H1 (cell line): ENCODE measurements around the gene WDR5. TPM values are rescaled to one million over a fixed set of nuclear protein-coding genes. Genes with fewer than 3 reads are reported as not detected.

Source experiments
- CTCF ChIA-PET: fragments of 300-600 bp; sonication (Branson Sonifier 250); formaldehyde crosslinking; loops from one replicate; lab custom pipeline; 2021; ENCODE audit not compliant: partially characterized antibody; lab: Charles Lee
- POLR2A ChIA-PET: fragments of 300-600 bp; sonication (Branson Sonifier 250); formaldehyde crosslinking; loops from one replicate; lab custom pipeline; 2021; ENCODE audit warnings: inconsistent platforms; ENCODE audit not compliant: partially characterized antibody; lab: Charles Lee
- DNase-seq, 2 experiments: peaks; one replicate each; pipeline versions ENCODE4 v3.0.0 to v3.0.0-alpha.2; 2010 to 2022; ENCODE audit warnings: low spot score in 2 of 2, low read depth in 1 of 2, mixed read lengths in 1 of 2
- FAIRE-seq: peaks from 2 replicates; lab custom pipeline; 2011; peaks lifted over from hg19 to GRCh38; lab: Jason Lieb, UNC
- H2AFZ ChIP-seq: 2 replicates; pipeline ENCODE4 v1.8.1; 2012; ENCODE audit warnings: low read length, inconsistent platforms
- H2AK5ac ChIP-seq: 2 replicates; pipeline ENCODE4 v1.6.1; 2013; ENCODE audit warnings: low read depth, low read length
- H2BK120ac ChIP-seq: replicated peaks from 2 replicates; pipeline ENCODE3; 2013; ENCODE audit warnings: low read depth, low read length, inconsistent platforms
- H2BK12ac ChIP-seq: 2 replicates; pipeline ENCODE4 v1.6.1; 2013; ENCODE audit warnings: low read depth, low read length
- H2BK15ac ChIP-seq: 2 replicates; pipeline ENCODE4 v1.6.1; 2013; ENCODE audit warnings: low read length
- H2BK20ac ChIP-seq: 2 replicates; pipeline ENCODE4 v1.6.1; 2013; ENCODE audit warnings: low read length
- H2BK5ac ChIP-seq: 2 replicates; pipeline ENCODE4 v1.6.1; 2013; ENCODE audit warnings: low read depth, low read length
- H3K14ac ChIP-seq: 2 replicates; pipeline ENCODE4 v1.6.1; 2013; ENCODE audit warnings: inconsistent platforms; ENCODE audit not compliant: insufficient read length
- H3K18ac ChIP-seq: 2 replicates; pipeline ENCODE4 v1.6.1; 2013; ENCODE audit warnings: low read length; ENCODE audit errors: extremely low read depth
- H3K23ac ChIP-seq: 2 replicates; pipeline ENCODE4 v1.6.1; 2013; ENCODE audit warnings: inconsistent platforms; ENCODE audit not compliant: insufficient read length
- H3K23me2 ChIP-seq: 2 replicates; pipeline ENCODE4 v1.6.1; 2013; ENCODE audit warnings: low read depth, low read length
- H3K27ac ChIP-seq: 2 replicates; pipeline ENCODE4 v1.6.1; 2011; ENCODE audit warnings: low read depth, low read length, inconsistent platforms
- H3K27me3 ChIP-seq, 4 experiments: replicated peaks in 1 of 4; 1 replicate in 1 of 4; 2 replicates in 3 of 4; pipeline versions ENCODE4 v1.6.1 to v1.8.1; 2011 to 2013; ENCODE audit warnings: low read length in 3 of 4, mild to moderate bottlenecking in 3 of 4, inconsistent platforms in 2 of 4, mixed read lengths in 2 of 4, moderate library complexity in 1 of 4; ENCODE audit not compliant: control insufficient read depth in 3 of 4, insufficient read depth in 3 of 4; ENCODE audit errors: extremely low read depth in 1 of 4
- H3K36me3 ChIP-seq, 4 experiments: 2 replicates each; pipeline versions ENCODE4 v1.6.1 to v1.8.1; 2011 to 2013; ENCODE audit warnings: mild to moderate bottlenecking in 4 of 4, low read length in 3 of 4, moderate library complexity in 2 of 4, control low read depth in 1 of 4, inconsistent platforms in 1 of 4; ENCODE audit not compliant: insufficient read depth in 4 of 4, control insufficient read depth in 2 of 4
- H3K4ac ChIP-seq: replicated peaks from 2 replicates; pipeline ENCODE3; 2013; ENCODE audit warnings: low read length, low read depth, mixed read lengths, inconsistent platforms; ENCODE audit not compliant: insufficient read length
- H3K4me1 ChIP-seq, 4 experiments: replicated peaks in 1 of 4; 1 replicate in 1 of 4; 2 replicates in 3 of 4; pipeline versions ENCODE4 v1.6.1 to v1.8.1; 2011 to 2013; ENCODE audit warnings: low read length in 3 of 4, inconsistent platforms in 2 of 4, mixed read lengths in 1 of 4; ENCODE audit not compliant: insufficient read depth in 4 of 4, control insufficient read depth in 3 of 4
- H3K4me2 ChIP-seq, 2 experiments: 2 replicates each; pipeline versions ENCODE4 v1.6.1 to v1.8.1; 2011 to 2013; ENCODE audit warnings: low read depth in 2 of 2, low read length in 2 of 2, control low read depth in 1 of 2, inconsistent platforms in 1 of 2, mild to moderate bottlenecking in 1 of 2; ENCODE audit not compliant: insufficient read depth in 1 of 2
- H3K4me3 ChIP-seq, 4 experiments: fragments of 200-600, 300-600 bp in 1 of 4; sonication (generic), shearing (Covaris generic), sonication (Bioruptor Twin) in 1 of 4; 2 replicates each; pipeline versions ENCODE4 v1.5.1 to v1.8.1; 2011 to 2016; ENCODE audit warnings: low read length in 4 of 4, low read depth in 3 of 4, control low read depth in 2 of 4, inconsistent platforms in 2 of 4, mild to moderate bottlenecking in 2 of 4, mixed read lengths in 1 of 4, moderate library complexity in 1 of 4; ENCODE audit not compliant: insufficient read depth in 2 of 4; ENCODE audit errors: extremely low read depth in 1 of 4
- H3K56ac ChIP-seq: replicated peaks from 2 replicates; pipeline ENCODE3; 2013; ENCODE audit warnings: low read depth, mild to moderate bottlenecking, mixed read lengths, low read length, inconsistent platforms; ENCODE audit not compliant: insufficient read length
- H3K79me1 ChIP-seq: 2 replicates; pipeline ENCODE4 v1.6.1; 2013; ENCODE audit warnings: low read depth, low read length, control low read depth
- H3K79me2 ChIP-seq, 2 experiments: 2 replicates each; pipeline versions ENCODE4 v1.6.1 to v1.8.1; 2012 to 2013; ENCODE audit warnings: low read length in 2 of 2, mild to moderate bottlenecking in 2 of 2, inconsistent platforms in 1 of 2; ENCODE audit not compliant: insufficient read depth in 2 of 2, control insufficient read depth in 1 of 2
- H3K9ac ChIP-seq, 4 experiments: replicated peaks in 1 of 4; 1 replicate in 1 of 4; 2 replicates in 3 of 4; pipeline versions ENCODE4 v1.6.1 to v1.8.1; 2011 to 2013; ENCODE audit warnings: low read depth in 3 of 4, low read length in 3 of 4, control low read depth in 2 of 4, mild to moderate bottlenecking in 2 of 4, moderate library complexity in 2 of 4, inconsistent platforms in 1 of 4; ENCODE audit errors: extremely low read depth in 1 of 4
- H3K9me3 ChIP-seq, 2 experiments: 2 replicates each; pipeline versions ENCODE4 v1.6.1 to v1.8.1; 2012 to 2013; ENCODE audit warnings: mild to moderate bottlenecking in 2 of 2, moderate library complexity in 2 of 2, control low read depth in 1 of 2, inconsistent platforms in 1 of 2, low read depth in 1 of 2, low read length in 1 of 2, mixed read lengths in 1 of 2; ENCODE audit not compliant: insufficient read depth in 2 of 2
- H4K20me1 ChIP-seq, 2 experiments: replicated peaks in 1 of 2; 2 replicates each; pipeline versions ENCODE3 to v1.8.1; 2011 to 2013; ENCODE audit warnings: inconsistent platforms in 2 of 2, low read length in 2 of 2, mild to moderate bottlenecking in 1 of 2; ENCODE audit not compliant: insufficient read depth in 2 of 2, control insufficient read depth in 1 of 2
- H4K5ac ChIP-seq: 2 replicates; pipeline ENCODE4 v1.6.1; 2013; ENCODE audit warnings: low read length, low read depth, mixed read lengths, inconsistent platforms; ENCODE audit not compliant: insufficient read length
- H4K8ac ChIP-seq: 2 replicates; pipeline ENCODE4 v1.8.0; 2013; ENCODE audit warnings: mild to moderate bottlenecking, moderate library complexity, low read length, inconsistent platforms; ENCODE audit not compliant: insufficient read depth; ENCODE audit errors: extremely low read depth
- H4K91ac ChIP-seq: replicated peaks from 2 replicates; pipeline ENCODE3; 2013; ENCODE audit warnings: low read length, mixed read lengths, inconsistent platforms; ENCODE audit not compliant: insufficient read length
- BCL11A ChIP-seq, 2 experiments: IDR thresholded peaks; one replicate each; pipeline ENCODE4 v1.6.1; 2011; ENCODE audit warnings: low read depth in 2 of 2, low read length in 2 of 2, mild to moderate bottlenecking in 2 of 2
- CEBPB ChIP-seq: IDR thresholded peaks from 2 replicates; pipeline ENCODE4 v1.6.1; 2012; ENCODE audit warnings: low read depth, low read length
- CREB1 ChIP-seq: IDR thresholded peaks from 2 replicates; pipeline ENCODE4 v1.6.1; 2012; ENCODE audit warnings: inconsistent platforms
- EZH2 ChIP-seq: fragments of 200-600 bp; sonication (generic); IDR thresholded peaks from 2 replicates; pipeline ENCODE4 v1.7.1; 2012; ENCODE audit warnings: low read depth, mild to moderate bottlenecking, moderate library complexity, low read length, inconsistent platforms; ENCODE audit not compliant: severe bottlenecking
- GABPA ChIP-seq: IDR thresholded peaks from 2 replicates; pipeline ENCODE4 v1.6.1; 2011; ENCODE audit warnings: mild to moderate bottlenecking, low read length, moderate library complexity, borderline replicate concordance; ENCODE audit not compliant: insufficient read depth
- JUND ChIP-seq: IDR thresholded peaks from 2 replicates; pipeline ENCODE4 v1.6.1; 2011; ENCODE audit warnings: mild to moderate bottlenecking, improper control_type of control experiment, low read length
- MAFK ChIP-seq: IDR thresholded peaks from 2 replicates; pipeline ENCODE4 v1.6.1; 2012; ENCODE audit warnings: low read depth, mild to moderate bottlenecking, improper control_type of control experiment, low read length
- NANOG ChIP-seq: IDR thresholded peaks from 2 replicates; pipeline ENCODE4 v1.6.1; 2011; ENCODE audit warnings: low read length, low read depth, mild to moderate bottlenecking, inconsistent platforms; ENCODE audit not compliant: insufficient read depth, poor library complexity, severe bottlenecking
- POLR2AphosphoS5 ChIP-seq: IDR thresholded peaks from 2 replicates; pipeline ENCODE4 v1.6.1; 2011; ENCODE audit warnings: low read depth, low read length
- SIN3A ChIP-seq, 2 experiments: IDR thresholded peaks in 1 of 2; conservative IDR thresholded peaks in 1 of 2; 2 replicates each; pipeline ENCODE4 v1.6.1; 2011 to 2012; ENCODE audit warnings: low read length in 2 of 2, improper control_type of control experiment in 1 of 2, low read depth in 1 of 2, mild to moderate bottlenecking in 1 of 2
- TAF1 ChIP-seq: IDR thresholded peaks from 2 replicates; pipeline ENCODE4 v1.6.1; 2011; ENCODE audit warnings: mild to moderate bottlenecking, low read depth, low read length
- TBP ChIP-seq: IDR thresholded peaks from 2 replicates; pipeline ENCODE4 v1.6.1; 2011; ENCODE audit warnings: low read depth, low read length, improper control_type of control experiment
- TCF12 ChIP-seq: IDR thresholded peaks from 2 replicates; pipeline ENCODE4 v1.6.1; 2011; ENCODE audit warnings: low read depth, mild to moderate bottlenecking, low read length
- USF2 ChIP-seq: IDR thresholded peaks from 2 replicates; pipeline ENCODE4 v1.6.1; 2011; ENCODE audit warnings: low read length, improper control_type of control experiment
- WGBS, 2 experiments: shearing (Covaris generic) in 1 of 2; methylation state at CpG; one replicate each; pipeline versions ENCODE4 v1.1.6 to v1.1.7; 2013 to 2015; ENCODE audit warnings: low lambda C conversion rate in 2 of 2, mixed read lengths in 2 of 2, inconsistent platforms in 1 of 2, low coverage in 1 of 2, missing lambda C conversion rate in 1 of 2; ENCODE audit not compliant: insufficient replicate concordance in 2 of 2, insufficient coverage in 1 of 2, insufficient read length in 1 of 2; ENCODE audit errors: extremely low coverage in 1 of 2, missing lambda C conversion rate in 1 of 2; 5-methylcytosine and 5-hydroxymethylcytosine counted together
- polyA plus RNA-seq, 7 experiments: library from polyadenylated mRNA; depleted of rRNA in 3 of 7; stranded (reverse) in 5 of 7; unstranded in 2 of 7; fragments of >200 nt in 5 of 7; fragments of 200-250 nt in 2 of 7; gene quantifications; 1 replicate in 5 of 7; 2 replicates in 1 of 7; 4 replicates in 1 of 7; pipeline versions ENCODE4 v1.2.1 to v1.2.3, GENCODE V29; 2011 to 2013; ENCODE audit warnings: missing spikeins in 2 of 7, mixed read lengths in 2 of 7
- total RNA-seq: library from RNA; stranded (reverse); fragmentation: NEBNext Ultra II Directional; extraction: Animal tissue kit (Norgen Biotek cat#: 25700); gene quantifications from 2 replicates; pipeline ENCODE4 v1.2.1, GENCODE V29; 2021

The WDR5 gene
- total and polyA plus RNA-seq, 2 of the 8 experiments (the other 6 are each of a cell fraction or from before 2014, with no cell fraction given), result 38.4 to 68.1 TPM

DNA sequence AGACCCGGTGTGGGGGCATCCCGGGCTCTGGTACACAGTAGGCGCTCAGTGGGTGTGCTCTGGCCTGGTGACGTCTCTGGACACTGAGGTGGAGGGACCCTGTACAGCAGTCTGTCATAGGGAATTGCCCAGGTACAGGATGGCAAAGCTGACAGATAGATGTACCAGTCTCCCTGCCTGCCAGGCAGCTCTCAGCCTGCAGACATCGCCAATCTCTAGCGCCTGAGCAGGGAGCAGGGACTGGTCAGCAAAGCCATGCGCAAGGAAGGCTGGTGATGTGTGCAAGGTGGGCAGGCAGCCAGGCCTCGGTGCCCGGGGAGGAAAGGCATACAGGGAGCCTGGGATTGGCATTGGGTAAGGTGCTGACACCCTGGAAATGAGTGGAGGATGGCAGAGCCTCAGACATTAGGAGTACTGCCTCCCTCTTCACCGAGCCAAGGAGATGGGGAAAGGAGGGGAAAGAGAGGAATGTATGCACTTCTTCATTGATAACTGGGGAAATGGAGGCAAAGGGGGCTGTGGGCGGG lies 34.2 kb upstream of the WDR5 start:
- no peak overlapping the region for H2AK5ac ChIP-seq
- no peak overlapping the region for H3K18ac ChIP-seq
- H4K8ac ChIP-seq, result no peak overlapping the region
- no peak overlapping the region for H3K4me3 ChIP-seq
- no peak overlapping the region for H4K5ac ChIP-seq
- no peak overlapping the region for H3K14ac ChIP-seq
- H3K23me2 ChIP-seq, result peaks cover 15% of the 10 kb centered on the region; the same call in 1 of the 2 replicates
- H3K27ac ChIP-seq, result no peak overlapping the region
- ChIA-PET POLR2A (no interaction called here), CTCF (no interaction called here)
- H4K20me1 ChIP-seq, result peaks cover 0 to 8% of the 10 kb centered on the region in 2 experiments
- no peak overlapping the region for H4K91ac ChIP-seq
- H3K56ac ChIP-seq, result no peak overlapping the region
- no peak overlapping the region for H2BK5ac ChIP-seq
- H2BK12ac ChIP-seq, result no peak overlapping the region
- peaks cover 0 to 3% (median 0%) of the 10 kb centered on the region in 4 experiments; a peak in 1 of 7 replicates for H3K27me3 ChIP-seq
- no peaks in the 10 kb centered on the region for H3K79me1 ChIP-seq
- FAIRE-seq (no peak), DNase-seq (no peak)
- H3K4me1 ChIP-seq, result no peaks in the 10 kb centered on the region
- no peak overlapping the region for H3K4me2 ChIP-seq
- H2BK120ac ChIP-seq, result no peak overlapping the region
- H3K9ac ChIP-seq, result no peak overlapping the region
- no peaks in the 10 kb centered on the region for H3K36me3 ChIP-seq
- H2BK20ac ChIP-seq, result no peak overlapping the region
- H3K4ac ChIP-seq, result no peak overlapping the region
- no peak overlapping the region for H2AFZ ChIP-seq
- no peaks in the 10 kb centered on the region for H3K79me2 ChIP-seq
- WGBS, 2 experiments, result 92% methylated on average over 11 of the region's 11 CpGs; no CpG with 5 or more reads in 1 of the 2 experiments
- H2BK15ac ChIP-seq, result no peak overlapping the region
- H3K9me3 ChIP-seq, result peaks cover 0 to 11% of the 10 kb centered on the region in 2 experiments; a peak in 2 of 4 replicates
- H3K23ac ChIP-seq, result no peak overlapping the region
- TF ChIP-seq GABPA, result no peak
- no peak for TF ChIP-seq JUND
- TF ChIP-seq TCF12, result no peak
- TF ChIP-seq MAFK, result no peak
- TF ChIP-seq BCL11A (IDR thresholded peaks at IDR 0.05; ENCODE audit: low read depth in 2 of 2, low read length in 2 of 2), result no peak
- no peak for TF ChIP-seq TAF1
- no peak for TF ChIP-seq CEBPB
- no peak for TF ChIP-seq TBP
- no peak for TF ChIP-seq EZH2
- TF ChIP-seq POLR2AphosphoS5, result no peak
- no peak for TF ChIP-seq SIN3A (conservative IDR thresholded peaks at IDR 0.05 in 1 of 2, IDR thresholded peaks at IDR 0.05 in 1 of 2; ENCODE audit: low read depth in 1 of 2, low read length in 2 of 2)
- no peak for TF ChIP-seq CREB1
- no peak for TF ChIP-seq NANOG
- TF ChIP-seq USF2, result no peak
